GM19240 (cell line): ENCODE data around the gene INPP5D.
"Not testable (repeated sequence)": the region's sequence is repeated elsewhere in the genome, so short reads cannot be mapped to it uniquely, and the experiment has no call there.

Experiments
- DNase-seq: peaks from one replicate; pipeline ENCODE4 v3.0.0; 2011; ENCODE audit warnings: low spot score; ENCODE audit not compliant: insufficient read length

The INPP5D gene

GRCh38 chr2:233173115-233173514 is 113.0 kb downstream of the INPP5D start:
- DNase-seq: no peak

DNA sequence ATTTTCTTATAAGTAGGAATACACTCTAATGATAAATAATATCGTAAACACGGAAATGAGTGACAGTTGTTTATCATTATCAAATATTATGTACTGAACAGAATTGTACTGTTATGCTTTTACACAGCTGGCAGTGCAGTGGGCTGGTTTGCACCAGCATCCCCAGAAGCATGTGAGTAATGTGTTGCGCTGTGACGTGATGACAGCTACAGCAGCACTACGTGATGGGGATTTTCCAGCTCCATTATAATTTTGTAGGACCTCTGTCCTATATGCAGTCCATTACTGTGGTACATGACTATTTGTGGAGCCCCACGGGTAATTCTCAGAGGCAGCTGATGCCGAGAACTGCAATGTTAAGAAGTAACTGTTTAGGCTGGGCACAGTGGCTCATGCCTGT is 114.0 kb downstream of the INPP5D start:
- no peak for DNase-seq

DNA sequence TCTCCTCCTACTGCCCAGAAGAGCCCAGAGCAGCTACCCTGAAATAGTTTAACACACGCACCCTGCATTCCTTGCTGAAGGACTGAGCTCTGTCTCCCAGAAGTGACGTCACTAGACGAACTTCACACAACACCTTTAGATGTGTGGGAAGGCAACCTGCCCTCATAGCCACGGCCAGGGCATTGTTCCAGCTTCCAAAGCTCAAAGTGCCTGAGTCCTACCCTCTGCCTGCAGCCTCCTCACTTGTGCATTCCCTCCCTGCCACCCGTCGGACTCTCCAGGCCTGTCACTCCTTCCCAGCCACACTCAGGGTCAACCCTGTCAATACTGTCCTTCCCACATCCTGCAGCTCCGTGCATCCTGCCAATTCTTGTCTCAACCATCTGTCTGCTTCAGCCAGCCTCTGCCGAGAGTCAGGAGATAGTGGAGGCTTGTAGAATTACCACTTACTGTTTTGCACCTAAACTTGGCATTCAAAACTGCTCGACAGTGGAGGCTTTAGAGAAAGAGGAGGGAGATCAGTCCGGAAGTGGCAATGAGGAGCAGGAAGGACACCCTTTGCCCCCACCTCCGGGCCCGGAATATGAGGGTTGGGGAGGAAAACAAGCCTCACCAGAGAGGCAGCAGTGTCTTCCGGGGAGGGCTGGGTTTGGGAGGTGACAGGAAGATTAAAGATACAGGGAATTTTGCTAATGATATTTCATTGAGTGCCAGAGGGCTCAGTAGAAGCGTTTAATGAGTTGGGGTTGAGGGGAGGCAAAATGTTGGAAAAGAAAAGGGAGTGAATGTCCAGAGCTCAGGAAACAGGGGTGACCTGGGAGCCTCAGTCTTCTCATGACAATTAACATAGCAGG is 119.1 kb downstream of the INPP5D start:
- DNase-seq: no peak

DNA sequence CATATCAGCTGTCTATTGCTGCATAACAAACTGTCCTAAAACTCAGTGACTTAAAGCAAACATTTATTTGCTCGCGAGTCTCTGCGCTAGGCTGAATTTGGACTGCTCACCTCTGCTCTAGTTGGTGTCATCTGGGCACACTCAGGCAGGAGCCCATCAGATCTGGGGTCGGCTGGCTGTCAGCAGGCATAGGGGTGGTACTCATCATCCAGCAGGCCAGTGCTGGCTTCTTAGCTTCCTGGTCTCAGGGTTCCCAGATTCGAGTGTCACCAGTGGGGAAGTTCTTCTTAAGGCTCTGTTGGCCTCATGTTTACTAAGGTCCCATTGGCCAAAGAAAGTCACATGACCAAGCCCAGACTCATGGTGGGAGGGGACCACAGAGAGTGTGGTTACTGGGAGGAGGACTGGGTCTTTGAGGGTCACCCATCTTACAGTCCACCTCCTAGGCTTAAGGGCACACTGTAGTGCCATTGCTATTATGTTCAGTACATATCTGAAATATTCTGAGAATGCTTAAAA is 119.8 kb downstream of the INPP5D start:
- DNase-seq: no peak

DNA sequence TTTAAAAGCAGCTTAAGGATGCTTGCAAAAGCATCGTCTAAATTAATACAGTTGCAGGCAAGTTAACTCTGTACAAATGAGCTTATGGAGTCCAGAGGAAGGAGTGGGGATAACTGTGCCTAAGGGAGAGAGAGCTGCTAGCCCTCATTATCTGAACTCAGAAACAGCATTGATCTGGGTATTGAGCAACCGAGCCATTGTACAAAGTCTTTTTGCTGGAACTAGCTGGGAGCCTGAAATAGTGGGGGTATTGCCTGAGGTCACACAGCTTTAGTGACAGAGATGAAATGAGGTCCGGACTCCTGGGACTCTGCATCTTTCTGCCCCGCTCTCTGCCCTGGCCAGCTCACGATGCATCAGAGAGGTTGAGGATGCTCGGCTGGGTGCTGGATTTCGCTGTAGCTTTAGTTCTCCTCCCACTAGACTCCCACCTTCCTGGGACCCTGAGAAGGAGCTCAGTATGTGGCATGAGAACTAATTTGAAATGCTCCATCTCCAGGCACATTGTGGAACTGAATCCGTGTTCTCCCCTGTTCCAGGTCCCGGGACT is 123.8 kb downstream of the INPP5D start:
- no peak for DNase-seq

DNA sequence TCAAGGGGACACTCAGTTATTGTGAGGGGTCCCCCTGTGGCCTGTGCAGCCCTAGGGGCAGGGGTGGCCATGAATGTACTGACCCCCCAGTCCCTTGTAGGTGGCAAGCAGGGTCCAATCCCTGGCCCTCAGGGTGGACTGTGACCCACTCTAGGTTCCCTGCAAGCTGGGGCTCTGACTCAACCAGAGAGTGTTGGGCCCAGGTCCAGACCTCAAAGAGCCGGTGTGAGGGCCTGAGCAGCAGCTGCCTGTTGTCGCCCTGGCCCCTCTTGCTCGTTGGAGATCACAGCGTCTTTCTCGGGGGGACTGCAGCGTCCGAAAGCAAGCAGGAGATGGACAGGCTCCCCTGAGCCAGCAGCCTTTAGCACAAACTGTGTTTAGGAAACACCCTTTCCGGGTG is 124.5 kb downstream of the INPP5D start:
- no peak for DNase-seq

DNA sequence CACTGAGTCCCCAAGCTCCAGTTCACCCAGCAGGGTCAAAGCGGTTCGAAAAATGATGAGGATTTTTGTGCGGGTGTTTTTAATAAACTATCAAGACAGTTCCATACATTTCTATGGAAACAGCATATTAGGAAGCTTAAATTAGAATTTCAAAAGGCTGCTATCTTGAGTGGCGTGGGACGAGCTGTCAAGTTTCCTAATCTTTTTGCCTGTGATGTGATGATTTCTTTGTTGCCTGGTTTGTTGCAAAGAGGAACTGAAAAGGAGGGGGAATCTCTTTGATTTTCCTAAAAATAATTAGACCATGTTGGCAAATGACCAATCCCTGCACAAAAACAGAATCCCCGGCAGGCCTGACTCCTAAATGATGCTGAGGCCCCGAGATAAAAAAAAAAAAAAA is 125.2 kb downstream of the INPP5D start:
- DNase-seq: no peak

- DNase-seq: no peak
Observed at GRCh38 chr2:233185963-233186362, 125.8 kb downstream of the INPP5D start.

DNA sequence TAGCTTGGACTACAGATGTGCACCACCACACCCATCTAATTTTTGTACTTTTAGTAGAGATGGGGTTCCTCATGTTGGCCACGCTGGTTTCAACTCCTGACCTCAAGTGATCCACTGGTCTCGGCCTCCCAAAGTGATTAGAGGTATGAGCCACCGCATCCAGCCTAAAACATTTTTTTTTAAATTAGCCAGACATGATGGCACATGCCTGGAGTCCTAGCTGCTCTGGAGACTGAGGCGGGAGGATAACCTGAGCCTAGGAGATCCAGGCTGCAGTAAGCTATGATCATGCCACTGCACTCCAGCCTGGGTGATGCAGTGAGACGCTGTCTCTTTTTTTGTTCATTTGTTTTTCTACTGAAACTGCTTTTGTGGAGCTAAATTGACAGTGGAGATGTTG is 126.7 kb downstream of the INPP5D start:
- DNase-seq: no peak

DNA sequence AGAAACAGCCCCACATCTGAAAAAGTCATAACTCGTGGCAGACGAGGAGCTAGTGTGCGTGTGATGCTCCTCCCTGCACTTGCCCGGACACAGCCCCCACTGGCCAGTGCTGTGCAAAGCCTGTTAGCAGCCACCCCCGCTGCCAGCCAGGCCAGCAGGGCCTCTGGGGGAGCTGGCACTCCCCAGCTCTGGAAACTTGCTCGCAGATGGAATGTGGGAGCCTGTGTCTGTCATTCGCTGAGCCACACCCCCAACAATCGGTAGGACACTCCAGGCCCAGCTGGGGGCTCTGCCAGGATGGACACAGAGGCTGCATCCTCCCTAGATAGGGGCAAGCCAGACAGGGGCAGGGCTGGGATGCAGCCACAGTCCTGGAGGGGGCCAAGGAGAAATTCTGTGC is 128.9 kb downstream of the INPP5D start:
- DNase-seq: no peak

DNA sequence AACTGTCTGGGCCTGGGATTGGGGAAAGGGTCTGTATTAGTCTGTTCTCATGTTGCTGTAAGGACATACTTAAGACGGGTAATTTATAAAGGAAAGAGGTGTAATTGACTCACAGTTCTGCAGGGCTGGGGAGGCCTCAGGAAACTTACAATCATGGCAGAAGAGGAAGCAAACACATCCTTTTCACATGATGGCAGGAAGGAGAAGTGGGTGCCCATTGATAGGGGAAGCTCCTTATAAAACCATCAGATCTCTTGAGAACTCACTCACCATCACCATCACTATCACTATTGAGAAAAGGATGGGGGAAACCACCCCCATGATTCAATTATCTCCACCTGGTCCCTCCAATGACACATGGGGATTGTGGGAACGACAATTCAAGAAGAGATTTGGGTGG is 130.9 kb downstream of the INPP5D start:
- DNase-seq: not testable (repeated sequence)

DNA sequence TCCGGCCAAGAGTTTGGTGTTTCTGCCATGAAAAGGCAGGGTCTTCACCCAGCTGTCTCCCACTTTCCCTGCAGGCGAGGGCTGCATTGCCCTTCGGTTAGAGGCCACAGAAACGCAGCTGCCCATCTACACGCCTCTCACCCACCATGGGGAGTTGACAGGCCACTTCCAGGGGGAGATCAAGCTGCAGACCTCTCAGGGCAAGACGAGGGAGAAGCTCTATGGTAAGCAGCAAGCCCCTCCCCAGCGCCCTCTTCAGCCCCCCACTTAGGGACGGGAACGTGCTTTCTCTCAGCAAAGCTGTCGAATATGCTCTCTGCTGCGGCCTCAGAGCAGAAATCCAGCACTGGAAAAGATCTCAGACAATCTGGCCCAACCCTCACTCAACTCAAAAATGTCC is 133.6 kb downstream of the INPP5D start:
- DNase-seq: no peak

- no peak for DNase-seq
Observed at GRCh38 chr2:233195027-233195426, 134.9 kb downstream of the INPP5D start.

DNA sequence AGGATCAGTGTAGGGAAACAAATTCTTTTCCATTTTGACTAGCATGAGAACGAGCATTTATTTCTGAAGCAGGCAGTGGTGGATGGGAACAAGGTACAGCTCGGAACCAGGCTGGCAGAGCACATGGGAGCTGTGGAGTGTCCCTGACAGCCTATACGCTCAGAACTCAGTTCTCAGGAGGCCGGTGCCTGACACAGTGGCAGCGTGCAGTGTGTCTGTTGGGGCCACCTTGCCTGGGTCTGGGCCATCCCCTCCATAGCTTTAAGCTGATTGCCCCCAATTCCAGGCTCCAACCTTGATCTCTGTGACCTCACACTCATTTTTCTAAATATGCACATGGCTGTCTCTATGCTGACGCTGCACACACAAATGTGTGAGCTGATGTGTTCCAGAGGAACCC is 136.9 kb downstream of the INPP5D start:
- no peak for DNase-seq

DNA sequence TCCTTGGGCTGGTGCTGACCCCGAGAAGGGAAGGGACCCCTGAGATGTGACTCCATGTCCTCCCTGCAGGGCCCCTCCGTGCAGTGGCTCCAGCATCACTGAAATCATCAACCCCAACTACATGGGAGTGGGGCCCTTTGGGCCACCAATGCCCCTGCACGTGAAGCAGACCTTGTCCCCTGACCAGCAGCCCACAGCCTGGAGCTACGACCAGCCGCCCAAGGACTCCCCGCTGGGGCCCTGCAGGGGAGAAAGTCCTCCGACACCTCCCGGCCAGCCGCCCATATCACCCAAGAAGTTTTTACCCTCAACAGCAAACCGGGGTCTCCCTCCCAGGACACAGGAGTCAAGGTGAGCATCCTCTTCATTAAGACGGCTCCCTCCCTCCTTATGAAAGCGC is 137.9 kb downstream of the INPP5D start:
- no peak for DNase-seq

GRCh38 chr2:233199870-233200269 is 139.7 kb downstream of the INPP5D start:
- no peak for DNase-seq

GRCh38 chr2:233200790-233201189 is 140.6 kb downstream of the INPP5D start:
- DNase-seq: not testable (repeated sequence)

GRCh38 chr2:233201258-233202013 is 141.3 kb downstream of the INPP5D start:
- no peak for DNase-seq

- no peak for DNase-seq
Observed at GRCh38 chr2:233202531-233202944, 142.4 kb downstream of the INPP5D start.

GRCh38 chr2:233203060-233203459 is 142.9 kb downstream of the INPP5D start:
- DNase-seq: no peak

DNA sequence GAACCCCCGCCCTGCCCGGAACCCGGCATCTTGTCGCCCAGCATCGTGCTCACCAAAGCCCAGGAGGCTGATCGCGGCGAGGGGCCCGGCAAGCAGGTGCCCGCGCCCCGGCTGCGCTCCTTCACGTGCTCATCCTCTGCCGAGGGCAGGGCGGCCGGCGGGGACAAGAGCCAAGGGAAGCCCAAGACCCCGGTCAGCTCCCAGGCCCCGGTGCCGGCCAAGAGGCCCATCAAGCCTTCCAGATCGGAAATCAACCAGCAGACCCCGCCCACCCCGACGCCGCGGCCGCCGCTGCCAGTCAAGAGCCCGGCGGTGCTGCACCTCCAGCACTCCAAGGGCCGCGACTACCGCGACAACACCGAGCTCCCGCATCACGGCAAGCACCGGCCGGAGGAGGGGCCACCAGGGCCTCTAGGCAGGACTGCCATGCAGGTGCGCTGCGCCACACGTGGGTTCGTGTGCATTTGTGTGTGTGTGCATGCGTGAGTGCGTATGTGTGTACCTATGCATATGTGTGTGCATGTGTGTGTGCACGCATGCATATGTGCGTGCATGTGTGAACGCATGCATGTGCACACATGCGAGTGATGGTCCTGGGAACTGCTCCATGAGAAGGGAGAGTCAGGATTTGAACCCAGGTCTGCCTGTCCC is 144.3 kb downstream of the INPP5D start:
- DNase-seq: no peak
